Measurements from ENCODE around the gene MAPK8.

The MAPK8 gene

GRCh38 chr10:48361176-48361575 is 54.7 kb downstream of the MAPK8 start:
- no peak for TF ChIP-seq CTCF (IDR thresholded peaks at IDR 0.05; ENCODE audit: low read depth, low read length)
- Histone ChIP-seq H3K36me3 (no peaks in the 10 kb centered on the region), H3K4me3 (ENCODE audit: low read depth, low read length) (no peak overlapping the region), H3K4me1 (no peaks in the 10 kb centered on the region), H3K9me3 (no peaks in the 10 kb centered on the region), H3K27me3 (no peaks in the 10 kb centered on the region)
- no peak for DNase-seq

GRCh38 chr10:48363617-48364355 is 57.3 kb downstream of the MAPK8 start:
- TF ChIP-seq CTCF (IDR thresholded peaks at IDR 0.05; ENCODE audit: low read depth, low read length) = peak; percentile 79
- Histone ChIP-seq H3K4me1 (no peaks in the 10 kb centered on the region), H3K27me3 (no peaks in the 10 kb centered on the region), H3K4me3 (ENCODE audit: low read depth, low read length) (no peak overlapping the region), H3K36me3 (no peaks in the 10 kb centered on the region), H3K9me3 (no peaks in the 10 kb centered on the region)
- DNase-seq = peak; percentile 31

- H3K27me3 ChIP-seq = no peaks in the 10 kb centered on the region
- TF ChIP-seq CTCF (IDR thresholded peaks at IDR 0.05; ENCODE audit: low read depth, low read length) = no peak
- H3K4me1 ChIP-seq = no peaks in the 10 kb centered on the region
- no peaks in the 10 kb centered on the region for H3K9me3 ChIP-seq
- no peak for DNase-seq
- no peak overlapping the region for H3K4me3 ChIP-seq (ENCODE audit: low read depth, low read length)
- H3K36me3 ChIP-seq = no peaks in the 10 kb centered on the region
Measured at GRCh38 chr10:48364659-48365405, 58.4 kb downstream of the MAPK8 start.

- H3K9me3 ChIP-seq = no peaks in the 10 kb centered on the region
- H3K27me3 ChIP-seq = no peaks in the 10 kb centered on the region
- no peak for TF ChIP-seq CTCF (IDR thresholded peaks at IDR 0.05; ENCODE audit: low read depth, low read length)
Measured at GRCh38 chr10:48365668-48366067, 59.2 kb downstream of the MAPK8 start.

GRCh38 chr10:48366261-48366660 is 59.8 kb downstream of the MAPK8 start:
- no peak for TF ChIP-seq CTCF (IDR thresholded peaks at IDR 0.05; ENCODE audit: low read depth, low read length)
- no peak for DNase-seq
- Histone ChIP-seq H3K27me3 (no peaks in the 10 kb centered on the region), H3K4me1 (no peaks in the 10 kb centered on the region), H3K4me3 (ENCODE audit: low read depth, low read length) (no peak overlapping the region), H3K9me3 (no peaks in the 10 kb centered on the region), H3K36me3 (no peaks in the 10 kb centered on the region)

More at GRCh38 chr10:48365668-48366067, 59.2 kb downstream of the MAPK8 start:
- no peak for DNase-seq
- H3K36me3 ChIP-seq = no peaks in the 10 kb centered on the region
- H3K4me1 ChIP-seq = no peaks in the 10 kb centered on the region
- H3K4me3 ChIP-seq (ENCODE audit: low read depth, low read length) = no peak overlapping the region

- TF ChIP-seq CTCF (IDR thresholded peaks at IDR 0.05; ENCODE audit: low read depth, low read length) = no peak
- no peaks in the 10 kb centered on the region for H3K36me3 ChIP-seq
- no peaks in the 10 kb centered on the region for H3K9me3 ChIP-seq
- H3K4me1 ChIP-seq = no peaks in the 10 kb centered on the region
- H3K27me3 ChIP-seq = no peaks in the 10 kb centered on the region
- no peak for DNase-seq
- no peak overlapping the region for H3K4me3 ChIP-seq (ENCODE audit: low read depth, low read length)
Measured at GRCh38 chr10:48369501-48369900, 63.0 kb downstream of the MAPK8 start.

All from BE2C (cell line).